Measurements from ENCODE around the gene CLCNKB.

CLCNKB gene

GRCh38 chr1:16010837-16011236 is 32.7 kb upstream of the CLCNKB start:
- no peak for DNase-seq (ENCODE audit: insufficient read length, low spot score)
- TF ChIP-seq CTCF (IDR thresholded peaks at IDR 0.05; ENCODE audit: insufficient read depth, missing control alignments): no peak
- no peak for FAIRE-seq

DNA sequence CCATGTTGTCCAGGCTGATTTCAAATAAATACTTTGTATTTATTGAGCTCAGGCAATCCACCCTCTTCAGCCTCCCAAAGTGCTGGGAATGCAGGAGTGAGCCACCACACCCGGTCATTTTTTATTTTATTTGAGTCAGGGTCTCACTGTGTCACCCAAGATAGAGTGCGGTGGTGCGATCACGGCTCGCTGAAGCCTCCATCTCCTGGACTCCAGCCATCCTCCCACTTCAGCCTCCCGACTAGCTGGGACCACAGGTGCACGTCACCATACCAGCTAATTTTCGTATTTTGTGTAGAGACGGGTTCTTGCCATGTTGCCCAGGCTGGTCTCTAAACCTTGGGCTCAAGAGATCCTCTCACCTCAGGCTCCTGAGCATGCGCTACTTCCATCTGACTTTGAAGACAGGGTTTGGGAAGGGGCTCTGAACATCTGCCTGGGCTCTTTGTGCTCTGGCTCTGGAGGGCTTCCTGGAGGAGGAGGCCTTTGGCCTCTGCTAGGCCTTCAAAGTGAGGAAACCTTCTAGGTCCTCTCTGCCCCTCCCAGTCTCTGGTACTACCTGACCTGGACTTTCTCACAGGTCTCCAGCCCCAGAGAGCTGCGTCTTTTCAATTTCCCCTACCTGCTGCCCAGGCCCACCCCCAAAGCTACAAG is 31.5 kb upstream of the CLCNKB start:
- FAIRE-seq (no peak), DNase-seq (ENCODE audit: insufficient read length, low spot score) (no peak)
- no peak for TF ChIP-seq CTCF (IDR thresholded peaks at IDR 0.05; ENCODE audit: insufficient read depth, missing control alignments)

- DNase-seq (ENCODE audit: insufficient read length, low spot score) (no peak), FAIRE-seq (no peak)
- no peak for TF ChIP-seq CTCF (IDR thresholded peaks at IDR 0.05; ENCODE audit: insufficient read depth, missing control alignments)
Observed at GRCh38 chr1:16012590-16013219, 30.9 kb upstream of the CLCNKB start.

DNA sequence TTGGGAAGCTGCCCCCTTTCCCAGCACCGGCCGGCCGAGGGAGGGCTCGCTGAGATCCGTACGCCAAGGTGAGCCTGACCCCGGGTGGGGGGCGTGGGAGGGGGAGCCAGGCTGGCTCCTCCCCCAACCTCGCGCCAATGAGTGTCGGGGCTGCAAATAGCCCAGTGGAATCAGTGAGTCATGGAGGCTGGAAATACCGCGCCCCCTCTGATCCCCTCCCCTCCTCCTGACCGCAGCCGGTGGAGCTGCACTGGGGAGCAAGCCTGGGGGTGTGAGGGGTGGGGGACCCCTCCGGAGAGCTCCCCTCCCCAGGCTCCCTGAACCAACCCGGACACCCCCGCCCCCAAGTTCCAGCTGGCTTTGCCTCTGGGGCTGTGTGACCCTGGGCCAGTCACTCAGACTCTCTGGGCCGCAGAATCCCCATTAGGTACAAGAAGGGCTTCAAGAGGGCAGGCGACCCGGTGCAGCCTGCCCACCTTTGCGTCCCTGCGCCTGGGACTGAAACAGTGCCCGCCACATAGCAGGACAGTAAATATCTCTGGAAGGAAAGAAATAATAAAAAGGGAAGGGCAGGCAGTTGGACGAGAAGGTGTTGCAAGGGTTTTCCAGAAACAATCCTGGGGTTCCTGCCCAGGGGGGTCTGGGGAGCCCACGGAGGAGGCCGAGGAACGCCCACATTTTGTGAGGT is 30.2 kb upstream of the CLCNKB start:
- no peak for TF ChIP-seq CTCF (IDR thresholded peaks at IDR 0.05; ENCODE audit: insufficient read depth, missing control alignments)
- no peak for DNase-seq (ENCODE audit: insufficient read length, low spot score)
- FAIRE-seq: no peak

DNA sequence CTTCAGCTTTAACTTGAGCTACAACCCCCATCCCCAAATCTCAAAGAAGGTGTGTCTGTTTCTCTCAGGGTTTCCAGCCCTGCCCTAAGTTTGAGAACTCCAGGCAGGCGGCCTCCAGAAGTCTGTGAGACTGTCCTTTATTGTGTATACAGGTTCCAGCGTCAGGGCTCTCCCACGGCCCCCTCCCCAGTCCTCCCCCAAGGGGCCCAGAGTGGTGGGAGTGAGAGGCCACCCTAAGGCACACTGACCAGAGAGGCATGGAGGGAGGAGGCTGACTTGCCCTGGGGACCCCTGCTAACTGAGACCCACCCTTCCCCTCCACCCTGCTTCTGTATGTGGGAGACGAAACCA is 29.7 kb upstream of the CLCNKB start:
- no peak for DNase-seq (ENCODE audit: insufficient read length, low spot score)
- FAIRE-seq: no peak
- no peak for TF ChIP-seq CTCF (IDR thresholded peaks at IDR 0.05; ENCODE audit: insufficient read depth, missing control alignments)

DNA sequence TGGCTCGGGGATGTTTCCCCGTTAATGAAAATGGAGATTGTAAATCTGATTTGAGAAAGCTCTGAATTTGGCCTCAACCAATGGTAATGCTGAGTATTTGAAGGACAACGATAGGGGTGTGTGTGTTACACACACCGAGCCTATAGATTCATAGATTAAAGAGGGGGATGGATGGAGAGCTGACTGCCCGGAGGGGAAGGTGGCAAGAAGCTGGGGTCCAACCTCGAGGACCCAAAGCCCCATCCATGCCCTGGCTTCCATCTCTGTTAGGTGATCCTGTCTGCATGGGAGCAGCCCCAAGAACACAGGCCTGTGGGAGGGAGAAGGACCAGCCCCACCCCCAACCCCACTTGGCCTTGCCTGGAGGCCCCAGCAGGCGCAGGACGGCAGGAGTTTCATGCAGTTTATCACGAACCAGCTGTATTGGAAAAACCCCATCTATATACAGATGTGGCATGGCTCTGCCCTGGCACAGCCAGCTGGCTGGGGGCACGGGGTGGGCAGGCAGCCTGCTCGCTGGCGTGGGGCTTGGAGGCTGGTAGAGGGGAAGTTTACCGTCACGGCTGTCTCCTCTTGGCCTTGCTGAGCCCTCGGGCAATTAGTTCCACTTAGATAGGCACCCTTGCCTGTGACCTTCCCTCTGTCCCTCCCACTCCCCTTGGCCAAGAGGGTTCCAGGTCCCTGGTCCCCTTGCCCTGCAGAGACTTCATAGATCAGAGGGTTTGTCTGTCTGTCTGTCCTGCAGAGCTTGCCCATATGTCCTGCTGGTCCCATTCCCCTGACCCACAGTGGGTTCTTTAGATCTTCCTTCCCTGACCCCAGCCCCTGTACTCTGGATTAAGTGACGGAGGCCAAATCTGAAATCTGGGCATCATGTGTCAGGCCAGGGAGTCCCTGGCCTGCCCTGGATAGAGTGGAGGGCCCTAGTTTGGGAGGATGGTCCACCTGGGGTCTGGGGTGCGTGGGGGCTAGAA is 28.8 kb upstream of the CLCNKB start:
- TF ChIP-seq CTCF (IDR thresholded peaks at IDR 0.05; ENCODE audit: insufficient read depth, missing control alignments): no peak
- no peak for FAIRE-seq
- no peak for DNase-seq (ENCODE audit: insufficient read length, low spot score)

Measured in D721Med (cell line).